Measurements from ENCODE around the gene DCX.

DCX gene

GRCh38 chrX:111411983-111412382, at the start of gene DCX:
TSS of gene DCX (minus strand) at chrX:111412192. CDS start at chrX:111410398, 1,794 bp downstream.
- no peak for DNase-seq (ENCODE audit: low read depth in 1 of 2, low spot score in 1 of 2)

DNA sequence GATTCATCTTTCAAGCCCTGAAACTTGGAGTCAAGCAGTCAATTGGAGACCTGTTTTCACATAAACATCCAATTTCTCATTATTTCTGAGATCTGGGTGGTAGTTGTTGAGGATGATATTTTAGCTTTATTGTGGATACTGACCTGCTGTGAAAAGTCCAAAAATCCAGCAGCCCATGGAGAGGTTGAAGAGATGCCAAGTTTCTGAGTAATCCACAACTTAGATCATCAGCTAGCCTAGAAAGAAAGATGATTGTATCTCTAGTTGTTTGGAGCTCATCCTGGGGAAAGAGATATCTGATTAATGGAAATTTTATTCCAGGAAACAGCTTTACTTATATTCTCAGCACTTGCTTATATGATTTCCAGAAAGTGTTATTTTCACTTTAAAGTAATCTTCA, 48.6 kb upstream of the DCX start:
- no peak for DNase-seq (ENCODE audit: low read depth in 1 of 2, low spot score in 1 of 2)

GRCh38 chrX:111447298-111447697, 35.3 kb upstream of the DCX start:
- DNase-seq (ENCODE audit: low read depth in 1 of 2, low spot score in 1 of 2), result no peak

- DNase-seq (ENCODE audit: low read depth in 1 of 2, low spot score in 1 of 2), result no peak
These were observed 33.5 kb upstream of the DCX start for GRCh38 chrX:111445485-111445884.

DNA sequence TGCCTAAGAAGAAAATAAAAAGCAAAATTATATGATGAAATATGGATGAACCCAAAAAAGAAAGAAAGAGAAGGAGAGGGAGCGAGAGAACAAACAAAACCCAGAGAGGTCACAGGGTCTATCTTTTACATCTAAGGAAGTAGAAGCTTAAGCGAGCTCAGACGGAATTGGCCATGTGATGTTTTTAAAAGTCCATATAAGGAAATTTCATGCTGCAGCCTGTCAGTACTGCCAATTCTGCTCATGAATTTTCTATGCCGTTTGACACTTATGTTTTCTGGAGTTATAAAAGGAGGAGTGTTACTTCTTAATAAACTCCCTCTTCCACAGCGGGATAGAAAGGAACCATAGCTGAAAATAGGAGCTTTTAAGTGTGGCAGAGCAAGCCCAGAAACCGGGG, 32.9 kb upstream of the DCX start:
- no peak for DNase-seq (ENCODE audit: low read depth in 1 of 2, low spot score in 1 of 2)

DNA sequence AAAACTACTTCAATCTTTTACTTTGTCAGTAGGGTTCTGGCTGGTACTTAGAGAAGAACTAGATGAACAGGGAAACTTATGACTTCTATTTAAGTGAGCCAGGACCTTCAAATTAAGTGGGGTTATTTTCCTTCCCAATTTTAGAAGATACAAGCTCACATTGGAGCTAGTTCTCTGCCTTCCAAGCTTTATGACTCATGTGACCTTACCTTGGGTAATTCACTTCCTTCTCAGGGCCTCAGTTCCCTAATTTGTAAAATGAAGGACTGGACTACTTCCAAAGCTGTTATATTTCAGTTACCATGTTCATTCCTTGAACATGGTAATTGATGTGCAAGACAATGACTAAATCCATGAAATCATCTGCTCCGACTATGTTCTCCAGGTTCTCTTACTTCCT, 32.0 kb upstream of the DCX start:
- no peak for DNase-seq (ENCODE audit: low read depth in 1 of 2, low spot score in 1 of 2)

- DNase-seq (ENCODE audit: low read depth in 1 of 2, low spot score in 1 of 2), result no peak
These were observed 30.8 kb upstream of the DCX start for GRCh38 chrX:111442791-111443190.

GRCh38 chrX:111435469-111435868, 23.5 kb upstream of the DCX start:
- DNase-seq (ENCODE audit: low read depth in 1 of 2, low spot score in 1 of 2), result no peak

GRCh38 chrX:111431001-111431400, 19.0 kb upstream of the DCX start:
- DNase-seq (ENCODE audit: low read depth in 1 of 2, low spot score in 1 of 2), result no peak

- no peak for DNase-seq (ENCODE audit: low read depth in 1 of 2, low spot score in 1 of 2)
These were observed 435 bp downstream of the DCX start for GRCh38 chrX:111411557-111411956.

DNA sequence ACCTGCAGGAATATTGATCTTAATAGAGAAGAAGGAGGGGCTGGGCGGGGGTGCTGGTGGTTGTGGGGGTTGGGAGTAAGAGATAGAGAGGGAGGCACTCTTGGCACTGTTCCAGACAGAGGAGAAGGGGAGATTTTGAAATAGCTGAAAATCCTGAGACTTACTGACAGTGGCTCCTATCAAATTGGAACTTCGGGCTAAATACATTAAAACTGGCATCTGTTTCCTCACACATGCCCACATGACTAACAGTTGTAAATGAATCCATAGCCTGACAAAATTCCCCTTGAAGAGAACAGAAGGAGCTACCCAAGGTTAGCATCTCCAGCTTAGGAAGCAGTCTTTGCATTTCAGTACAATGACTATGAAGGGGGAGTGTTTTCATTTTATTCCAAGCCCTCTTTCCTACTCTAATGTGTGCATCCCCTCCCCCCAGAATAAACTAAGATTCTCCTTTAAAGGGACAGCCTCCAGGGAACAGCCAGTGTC, 1.4 kb downstream of the DCX start:
- no peak for DNase-seq (ENCODE audit: low read depth in 1 of 2, low spot score in 1 of 2)

DNA sequence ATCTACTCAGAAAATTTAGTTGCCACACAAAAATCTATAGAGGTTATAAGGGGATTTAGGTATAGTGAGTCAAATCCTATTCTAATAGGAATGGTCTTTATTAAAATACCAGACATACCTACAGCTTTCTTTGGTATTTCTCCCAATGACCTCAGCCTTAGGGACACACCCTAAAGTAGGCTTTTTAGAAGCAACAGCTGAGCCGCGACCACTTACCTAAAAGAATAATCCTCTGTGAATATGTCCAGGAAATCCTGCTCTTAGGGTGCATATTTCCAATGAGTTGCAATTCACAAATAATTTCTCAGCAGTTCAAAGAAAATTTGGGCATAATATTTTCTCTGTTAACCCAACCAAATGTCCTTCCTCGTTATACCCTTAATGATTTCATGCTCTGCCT, 2.7 kb downstream of the DCX start:
- no peak for DNase-seq (ENCODE audit: low read depth in 1 of 2, low spot score in 1 of 2)

- DNase-seq (ENCODE audit: low read depth in 1 of 2, low spot score in 1 of 2), result no peak
These were observed 4.0 kb downstream of the DCX start for GRCh38 chrX:111407948-111408347.

DNA sequence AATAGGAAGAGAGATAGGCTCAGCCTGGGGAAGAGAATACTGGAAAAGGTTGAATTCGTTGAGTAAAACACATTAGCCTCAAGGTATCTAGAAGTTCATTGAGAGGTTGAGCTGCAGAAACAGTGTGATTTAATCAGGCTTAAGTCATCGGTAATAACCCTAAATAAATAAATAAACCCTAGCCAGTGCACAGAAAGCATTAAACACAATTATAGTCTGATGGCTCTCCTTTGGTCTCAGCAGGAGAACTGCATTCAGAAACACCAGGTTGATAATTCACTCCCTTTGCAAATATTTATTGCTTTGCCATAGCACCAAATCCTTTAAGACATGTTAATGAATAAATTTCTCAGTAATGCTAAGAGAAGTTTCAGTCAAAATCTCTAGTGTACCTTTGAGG, 9.6 kb downstream of the DCX start:
- DNase-seq (ENCODE audit: low read depth in 1 of 2, low spot score in 1 of 2), result no peak

DNA sequence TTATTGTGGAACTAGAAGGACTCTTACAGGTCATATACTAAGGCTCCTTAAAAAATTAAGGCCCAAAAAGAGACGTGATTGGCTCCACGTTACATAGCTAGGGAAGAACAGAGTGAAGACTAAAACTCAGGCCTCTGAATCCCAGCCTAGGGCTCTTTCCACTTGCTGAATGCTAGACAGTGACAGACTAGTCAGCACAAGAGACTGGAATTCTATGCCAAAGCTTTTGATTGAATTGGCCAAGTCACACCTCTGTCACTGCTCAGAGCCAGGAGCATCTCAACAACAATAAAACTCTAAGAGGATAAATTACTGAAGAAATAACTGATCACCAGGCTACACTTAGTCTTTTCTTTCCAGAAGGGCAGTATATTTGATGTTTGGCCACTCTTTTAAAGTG, 16.8 kb downstream of the DCX start:
- DNase-seq (ENCODE audit: low read depth in 1 of 2, low spot score in 1 of 2), result no peak

DNA sequence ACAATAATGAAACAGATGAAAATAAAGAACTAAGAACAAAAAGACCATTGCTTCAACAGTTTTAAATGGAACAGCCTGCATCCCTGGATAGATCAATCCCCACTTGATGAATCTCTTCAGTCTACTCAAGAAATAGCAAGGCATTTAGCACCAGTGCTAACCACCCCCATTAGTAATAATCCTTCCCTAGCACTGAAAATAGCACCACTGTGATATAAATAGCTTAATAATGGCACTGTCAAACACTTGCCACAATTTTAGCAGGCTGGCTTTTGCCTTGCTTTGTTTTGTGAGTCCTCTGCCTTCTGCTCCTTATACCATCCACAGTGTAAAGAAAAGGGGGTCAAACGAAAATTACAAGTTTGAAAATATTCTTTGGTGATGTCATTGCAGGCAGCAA, 17.4 kb downstream of the DCX start:
- no peak for DNase-seq (ENCODE audit: low read depth in 1 of 2, low spot score in 1 of 2)

GRCh38 chrX:111387470-111388070, 24.4 kb downstream of the DCX start:
- DNase-seq (ENCODE audit: low read depth in 1 of 2, low spot score in 1 of 2), result no peak

GRCh38 chrX:111386615-111387233, 25.3 kb downstream of the DCX start:
- DNase-seq (ENCODE audit: low read depth in 1 of 2, low spot score in 1 of 2), result no peak

DNA sequence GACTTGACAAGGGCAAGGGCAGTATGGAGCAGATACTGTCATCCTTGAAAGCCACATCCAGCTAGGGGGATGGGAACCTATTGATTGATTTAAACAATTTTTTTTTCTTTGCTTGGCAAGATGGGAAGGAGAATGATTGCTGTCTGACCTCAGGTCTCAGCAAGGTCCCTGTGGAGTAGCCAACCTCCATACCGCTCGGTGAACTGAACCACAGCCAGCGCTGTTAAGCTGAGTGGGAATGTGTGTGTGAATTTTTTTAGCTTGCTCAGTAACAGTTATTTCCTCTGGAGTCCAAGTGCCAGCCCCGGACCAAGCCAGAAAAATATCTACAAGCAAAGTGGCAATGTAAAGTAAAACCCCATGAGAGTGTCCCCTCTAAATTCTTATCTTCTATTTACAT, 25.9 kb downstream of the DCX start:
- no peak for DNase-seq (ENCODE audit: low read depth in 1 of 2, low spot score in 1 of 2)

DNA sequence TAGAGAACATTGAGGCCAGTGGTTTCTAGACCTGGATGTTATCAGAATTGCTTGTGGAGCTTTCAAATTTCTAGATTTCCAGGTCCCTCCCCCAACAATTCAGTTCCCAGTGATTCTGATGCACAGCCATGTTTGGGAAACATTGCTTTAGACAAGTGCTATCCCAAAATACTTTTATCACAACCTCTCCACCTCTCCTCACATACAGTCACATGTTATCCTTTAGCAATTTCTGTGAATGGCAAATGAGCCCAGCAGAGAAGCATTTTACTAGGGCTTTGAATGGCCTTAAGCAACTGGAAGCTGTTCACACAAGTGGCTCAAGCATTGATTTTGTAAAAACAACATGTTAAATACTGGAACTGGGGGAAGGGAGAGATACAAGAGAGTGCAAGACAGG, 29.7 kb downstream of the DCX start:
- no peak for DNase-seq (ENCODE audit: low read depth in 1 of 2, low spot score in 1 of 2)

- DNase-seq (ENCODE audit: low read depth in 1 of 2, low spot score in 1 of 2), result no peak
These were observed 35.0 kb downstream of the DCX start for GRCh38 chrX:111376897-111377578.

DNA sequence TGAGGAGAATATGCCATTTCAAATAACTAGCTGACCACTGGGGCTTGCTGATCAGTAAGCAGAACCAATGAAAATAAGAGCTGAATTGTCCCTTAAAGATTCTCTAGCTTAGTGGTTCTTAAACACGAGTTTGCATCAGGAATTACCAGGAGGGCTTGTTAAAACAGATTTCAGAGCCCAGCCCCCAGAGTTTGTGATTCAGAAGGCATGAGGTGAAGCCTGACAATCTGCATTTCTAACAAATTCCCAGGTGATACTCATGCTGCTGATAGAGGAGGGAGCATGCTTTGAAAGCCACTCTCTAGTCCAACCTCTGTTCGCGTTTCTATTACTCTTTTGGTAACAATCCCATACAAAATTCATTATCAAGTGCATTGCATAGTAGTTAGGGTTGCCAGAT, 35.5 kb downstream of the DCX start:
- DNase-seq (ENCODE audit: low read depth in 1 of 2, low spot score in 1 of 2), result no peak

GRCh38 chrX:111375747-111376146, 36.2 kb downstream of the DCX start:
- no peak for DNase-seq (ENCODE audit: low read depth in 1 of 2, low spot score in 1 of 2)

Measured in activated T-helper 1 cell treated with anti-CD3 and anti-CD28 coated beads, Interleukin-2, amount 50 U/mL, for 16 hours (primary cell).